GM18499 (cell line): ENCODE results near the gene CCSER2.
A peak's percentile ranks its signal among the peaks of the same experiment; 100 is the strongest.

Experiments
- ATAC-seq: cut with Tn5 transposase; IDR thresholded peaks from one replicate; pipeline ENCODE4 v1.9.1; 2021; ENCODE audit warnings: moderate number of reproducible peaks; ENCODE audit not compliant: insufficient read depth, unreplicated experiment

Gene CCSER2

GRCh38 chr10:84538036-84538435 lies 209.6 kb downstream of the CCSER2 start:
- no peak for ATAC-seq

- no peak for ATAC-seq
Observed at GRCh38 chr10:84539216-84539615, 210.8 kb downstream of the CCSER2 start.

GRCh38 chr10:84540022-84540616 lies 211.7 kb downstream of the CCSER2 start:
- ATAC-seq = peak; percentile 10

GRCh38 chr10:84540617-84541288 lies 212.4 kb downstream of the CCSER2 start:
- ATAC-seq = peak; percentile 49

GRCh38 chr10:84541289-84541637 lies 212.9 kb downstream of the CCSER2 start:
- no peak for ATAC-seq

- ATAC-seq = no peak
Observed at GRCh38 chr10:84542522-84543490, 214.4 kb downstream of the CCSER2 start.

- ATAC-seq = no peak
Observed at GRCh38 chr10:84543948-84544347, 215.6 kb downstream of the CCSER2 start.

- ATAC-seq = no peak
Observed at GRCh38 chr10:84545651-84546050, 217.3 kb downstream of the CCSER2 start.

GRCh38 chr10:84546609-84547008 lies 218.2 kb downstream of the CCSER2 start:
- no peak for ATAC-seq

GRCh38 chr10:84547616-84548015 lies 219.2 kb downstream of the CCSER2 start:
- ATAC-seq = no peak

GRCh38 chr10:84548869-84549268 lies 220.5 kb downstream of the CCSER2 start:
- ATAC-seq = no peak

- no peak for ATAC-seq
Observed at GRCh38 chr10:84549368-84550165, 221.2 kb downstream of the CCSER2 start.

- no peak for ATAC-seq
Observed at GRCh38 chr10:84550756-84551436, 222.5 kb downstream of the CCSER2 start.

- no peak for ATAC-seq
Observed at GRCh38 chr10:84551437-84552120, 223.2 kb downstream of the CCSER2 start.

- no peak for ATAC-seq
Observed at GRCh38 chr10:84552478-84552877, 224.1 kb downstream of the CCSER2 start.

- ATAC-seq = no peak
Observed at GRCh38 chr10:84562592-84562991, 234.2 kb downstream of the CCSER2 start.

GRCh38 chr10:84563355-84563754 lies 235.0 kb downstream of the CCSER2 start:
- ATAC-seq = no peak

GRCh38 chr10:84563868-84564267 lies 235.5 kb downstream of the CCSER2 start:
- ATAC-seq = no peak

GRCh38 chr10:84565881-84566582 lies 237.6 kb downstream of the CCSER2 start:
- no peak for ATAC-seq
